GM23338 (cell line): ENCODE measurements around the gene CABLES1. TPM values are rescaled to one million over a fixed set of nuclear protein-coding genes. Genes with fewer than 3 reads are reported as not detected.

ENCODE experiments used
- ATAC-seq: fragments of 200-7000 bp; cut with Tn5 transposase; 3 replicates; pipeline ENCODE4 v1.9.1; 2020
- DNase-seq: peaks from one replicate; pipeline ENCODE4 v3.0.0-alpha.2; 2015; ENCODE audit warnings: low spot score
- H2AFZ ChIP-seq: fragments of 200-600 bp; sonication (generic); 2 replicates; pipeline ENCODE4 v1.8.0; 2016; ENCODE audit warnings: antibody characterized with exemption, mild to moderate bottlenecking, moderate library complexity
- H3F3A ChIP-seq: fragments of 200-600 bp; sonication (generic); replicated peaks from 2 replicates; pipeline ENCODE4 v1.8.0; 2017; ENCODE audit warnings: antibody characterized with exemption, mixed run types, low read depth
- H3K27ac ChIP-seq: fragments of 200-600 bp; sonication (generic); 2 replicates; pipeline ENCODE4 v1.6.1; 2016; ENCODE audit warnings: low read depth
- H3K27me3 ChIP-seq: fragments of 200-600 bp; sonication (generic); 2 replicates; pipeline ENCODE4 v1.8.0; 2016; ENCODE audit warnings: mild to moderate bottlenecking, mixed run types, moderate library complexity; ENCODE audit not compliant: insufficient read depth
- H3K36me3 ChIP-seq: fragments of 200-600 bp; sonication (generic); 2 replicates; pipeline ENCODE4 v1.8.0; 2016; ENCODE audit warnings: mild to moderate bottlenecking; ENCODE audit not compliant: insufficient read depth
- H3K4me1 ChIP-seq: fragments of 200-600 bp; sonication (generic); 2 replicates; pipeline ENCODE4 v1.8.0; 2016; ENCODE audit warnings: mild to moderate bottlenecking, moderate library complexity; ENCODE audit not compliant: insufficient read depth
- H3K4me2 ChIP-seq: fragments of 200-600 bp; sonication (generic); 2 replicates; pipeline ENCODE4 v1.7.1; 2017; ENCODE audit warnings: mixed run types
- H3K4me3 ChIP-seq: fragments of 200-600 bp; sonication (generic); 2 replicates; pipeline ENCODE4 v1.6.1; 2016; ENCODE audit warnings: mixed run types
- H3K79me2 ChIP-seq: fragments of 200-600 bp; sonication (generic); replicated peaks from 2 replicates; pipeline ENCODE4 v1.8.0; 2017; ENCODE audit warnings: mild to moderate bottlenecking; ENCODE audit not compliant: insufficient read depth
- H3K9me2 ChIP-seq: fragments of 200-600 bp; sonication (generic); 2 replicates; pipeline ENCODE4 v1.8.0; 2017; ENCODE audit not compliant: insufficient read depth
- H4K20me1 ChIP-seq: fragments of 200-600 bp; sonication (generic); replicated peaks from 2 replicates; pipeline ENCODE4 v1.8.0; 2017; ENCODE audit warnings: mild to moderate bottlenecking; ENCODE audit not compliant: insufficient read depth
- H3K27ac Mint-ChIP-seq: 2 replicates; pipeline ENCODE4 v1.8.0; 2020; ENCODE audit warnings: inconsistent platforms, mild to moderate bottlenecking, moderate library complexity, mixed read lengths
- H3K27me3 Mint-ChIP-seq: 3 replicates; pipeline ENCODE4 v1.8.0; 2022; ENCODE audit warnings: low read depth, mild to moderate bottlenecking, moderate library complexity, mixed read lengths, inconsistent platforms; ENCODE audit not compliant: insufficient read depth, poor library complexity
- H3K36me3 Mint-ChIP-seq: 3 replicates; pipeline ENCODE4 v1.8.0; 2021; ENCODE audit warnings: low read depth, mild to moderate bottlenecking, inconsistent platforms, moderate library complexity, mixed read lengths
- H3K4me1 Mint-ChIP-seq: 3 replicates; pipeline ENCODE4 v1.8.0; 2020; ENCODE audit warnings: mild to moderate bottlenecking, inconsistent platforms, mixed read lengths
- H3K4me3 Mint-ChIP-seq: 3 replicates; pipeline ENCODE4 v1.8.0; 2021; ENCODE audit warnings: moderate library complexity, mild to moderate bottlenecking, inconsistent platforms, mixed read lengths
- H3K9me3 Mint-ChIP-seq: 3 replicates; pipeline ENCODE4 v1.8.0; 2020; ENCODE audit warnings: moderate library complexity, mild to moderate bottlenecking, inconsistent platforms, mixed read lengths
- CREB1 ChIP-seq: fragments of 250-450 bp; sonication (Bioruptor Pico); IDR thresholded peaks from 2 replicates; pipeline ENCODE4 v1.5.0; 2020; ENCODE audit warnings: low read depth, mild to moderate bottlenecking, moderate library complexity
- CTCF ChIP-seq, 2 experiments: fragments of 200-600 bp in 1 of 2; sonication (generic) in 1 of 2; conservative IDR thresholded peaks; 2 replicates each; pipeline versions ENCODE4 v1.5.1 to v1.6.1; 2016 to 2017; ENCODE audit warnings: antibody characterized with exemption in 2 of 2, low read depth in 2 of 2, mild to moderate bottlenecking in 2 of 2, moderate library complexity in 1 of 2
- ETS1 ChIP-seq: IDR thresholded peaks from 2 replicates; pipeline ENCODE4 v1.6.1; 2016; ENCODE audit warnings: antibody characterized with exemption
- EZH2 ChIP-seq: fragments of 200-600 bp; sonication (generic); IDR thresholded peaks from one replicate; pipeline ENCODE4 v1.8.0; 2017; ENCODE audit warnings: antibody characterized with exemption, mild to moderate bottlenecking, low read depth; ENCODE audit not compliant: unreplicated experiment
- JUNB ChIP-seq: IDR thresholded peaks from one replicate; pipeline ENCODE4 v1.6.1; 2016; ENCODE audit warnings: antibody characterized with exemption; ENCODE audit not compliant: unreplicated experiment
- NANOG ChIP-seq: IDR thresholded peaks from 2 replicates; pipeline ENCODE4 v1.6.1; 2016; ENCODE audit warnings: antibody characterized with exemption, borderline replicate concordance
- POLR2AphosphoS5 ChIP-seq: IDR thresholded peaks from 2 replicates; pipeline ENCODE4 v1.6.1; 2016; ENCODE audit warnings: antibody characterized with exemption, low read depth
- STAT1 ChIP-seq: IDR thresholded peaks from one replicate; pipeline ENCODE4 v1.6.1; 2016; ENCODE audit warnings: antibody characterized with exemption; ENCODE audit not compliant: unreplicated experiment
- ZNF114 ChIP-seq: fragments of 250-450 bp; sonication (Bioruptor Pico); IDR thresholded peaks from 2 replicates; pipeline ENCODE4 v1.5.0; 2020; ENCODE audit warnings: mild to moderate bottlenecking, moderate library complexity
- ZNF331 ChIP-seq: fragments of 250-450 bp; sonication (Bioruptor Pico); IDR thresholded peaks from 2 replicates; pipeline ENCODE4 v1.5.0; 2020; ENCODE audit warnings: low read depth, mild to moderate bottlenecking, moderate library complexity
- polyA plus RNA-seq: library from polyadenylated mRNA; unstranded; fragments of >200 nt; fragmentation: Nextera tagmentation; extraction: Ambion mirVana; gene quantifications from 2 replicates; pipeline ENCODE4 v1.2.1, GENCODE V29; 2016
- total RNA-seq: library from RNA; depleted of rRNA; stranded (reverse); fragments of >200 nt; shearing (Covaris generic); gene quantifications from 2 replicates; pipeline ENCODE4 v1.2.3, GENCODE V29; 2014

The CABLES1 gene
- total and polyA plus RNA-seq, 2 experiments from 2014 or later: 2.6 to 12.4 TPM

- Histone ChIP-seq H3F3A (no peaks in the 10 kb centered on the region), H3K4me2 (no peak overlapping the region), H3K79me2 (no peaks in the 10 kb centered on the region), H3K4me1 (0 out of 2 replicates have a peak, but pooled peaks cover 5% of the 10 kb centered on the region), H3K9me2 (no peaks in the 10 kb centered on the region), H3K36me3 (no peaks in the 10 kb centered on the region; the same call in 1 of the 2 replicates), H2AFZ (no peak overlapping the region), H3K4me3 (no peak overlapping the region), H3K27me3 (no peaks in the 10 kb centered on the region), H4K20me1 (no peaks in the 10 kb centered on the region), H3K27ac (no peak overlapping the region)
- Mint-ChIP-seq H3K4me1 (peaks cover 10% of the 10 kb centered on the region), H3K27ac (no peak overlapping the region), H3K4me3 (no peak overlapping the region), H3K36me3 (peaks cover 80% of the 10 kb centered on the region), H3K9me3 (peaks cover 21% of the 10 kb centered on the region), H3K27me3 (peaks cover 16% of the 10 kb centered on the region)
- no peak for ATAC-seq
- TF ChIP-seq JUNB (no peak), CTCF (conservative IDR thresholded peaks at IDR 0.05; ENCODE audit: low read depth in 2 of 2) (0 out of 4 replicates have a peak, but pooled peaks of 1 of the 2 experiments have one; percentile 2)
- no peak for DNase-seq
Measured at GRCh38 chr18:23248826-23249225, 113.5 kb downstream of the CABLES1 start.

GRCh38 chr18:23249348-23249747 lies 114.1 kb downstream of the CABLES1 start:
- DNase-seq (no peak), ATAC-seq (no peak)
- Mint-ChIP-seq H3K9me3 (peaks cover 21% of the 10 kb centered on the region), H3K27me3 (peaks cover 16% of the 10 kb centered on the region), H3K27ac (no peak overlapping the region), H3K36me3 (peaks cover 84% of the 10 kb centered on the region), H3K4me3 (no peak overlapping the region), H3K4me1 (peaks cover 7% of the 10 kb centered on the region)
- Histone ChIP-seq H3K4me1 (no peaks in the 10 kb centered on the region), H4K20me1 (no peaks in the 10 kb centered on the region), H3K79me2 (no peaks in the 10 kb centered on the region), H3K4me3 (no peak overlapping the region), H3K4me2 (no peak overlapping the region), H3K9me2 (no peaks in the 10 kb centered on the region), H3K27me3 (no peaks in the 10 kb centered on the region), H3K27ac (no peak overlapping the region), H3K36me3 (peaks cover 4% of the 10 kb centered on the region), H2AFZ (no peak overlapping the region), H3F3A (no peaks in the 10 kb centered on the region)
- TF ChIP-seq POLR2AphosphoS5: no peak

- H3K4me2 ChIP-seq: no peak overlapping the region
- no peaks in the 10 kb centered on the region for H3K27me3 ChIP-seq
- peaks cover 21% of the 10 kb centered on the region for H3K9me3 Mint-ChIP-seq
- no peak overlapping the region for H3K4me3 ChIP-seq
- H3K79me2 ChIP-seq: no peaks in the 10 kb centered on the region
- no peak overlapping the region for H3K4me3 Mint-ChIP-seq
- H3K27me3 Mint-ChIP-seq: peaks cover 16% of the 10 kb centered on the region
- peaks cover 7% of the 10 kb centered on the region for H3K4me1 Mint-ChIP-seq
- no peaks in the 10 kb centered on the region for H3F3A ChIP-seq
- no peaks in the 10 kb centered on the region for H4K20me1 ChIP-seq
- no peaks in the 10 kb centered on the region for H3K4me1 ChIP-seq
- no peaks in the 10 kb centered on the region for H3K9me2 ChIP-seq
- no peak overlapping the region for H2AFZ ChIP-seq
- no peak for ATAC-seq
- 0 out of 2 replicates have a peak overlapping the region, but pooled peaks have one; percentile 14 for H3K27ac ChIP-seq
- peaks cover 88% of the 10 kb centered on the region for H3K36me3 Mint-ChIP-seq
- H3K36me3 ChIP-seq: peaks cover 10% of the 10 kb centered on the region
- DNase-seq: no peak
- no peak overlapping the region for H3K27ac Mint-ChIP-seq
- TF ChIP-seq EZH2 (no peak), ETS1 (no peak), NANOG (no peak), POLR2AphosphoS5 (no peak), ZNF331 (CRISPR knock-in tag) (no peak), ZNF114 (no peak), STAT1 (no peak), CREB1 (CRISPR knock-in tag) (no peak)
Measured at GRCh38 chr18:23250893-23251656, 115.8 kb downstream of the CABLES1 start.
